ENCODE measurements around the gene WDR48. TPM values are rescaled to one million over a fixed set of nuclear protein-coding genes. Genes with fewer than 3 reads are reported as not detected.

The WDR48 gene
- total RNA-seq, 1 donor from 2014 or later, result 81.0 TPM

GRCh38 chr3:39103324-39103693 is 51.5 kb downstream of the WDR48 start:
- intact Hi-C loops (cut with DNase I), result loop anchor here (10.0 kb wide), 1 partner anchor 281 kb away; the partner anchor contains the start of gene SLC25A38
- TF ChIP-seq CTCF (IDR thresholded peaks at IDR 0.05), result no peak
- H3K4me1 ChIP-seq, result peaks cover 0 to 21% of the 10 kb centered on the region in 2 donors

GRCh38 chr3:39103791-39104552 is 52.2 kb downstream of the WDR48 start:
- H3K9me3 ChIP-seq, result no peaks in the 10 kb centered on the region
- DNase-seq (ENCODE audit: low spot score in 2 of 2), result no peak
- no peak overlapping the region for H3K4me3 ChIP-seq
- H3K27ac ChIP-seq, result peak overlapping the region; percentile 17 to 54
- intact Hi-C loops (cut with DNase I), result loop anchor here (10.0 kb wide), 1 partner anchor 281 kb away; the partner anchor contains the start of gene SLC25A38
- H3K36me3 ChIP-seq, result peaks cover 16 to 20% of the 10 kb centered on the region in 2 donors
- peaks cover 0 to 21% of the 10 kb centered on the region in 2 donors for H3K4me1 ChIP-seq
- no peaks in the 10 kb centered on the region for H3K27me3 ChIP-seq
- no peak for TF ChIP-seq CTCF (IDR thresholded peaks at IDR 0.05)

More at GRCh38 chr3:39103324-39103693, 51.5 kb downstream of the WDR48 start:
- H3K27ac ChIP-seq, result peak overlapping the region; percentile 17 to 54
- no peak overlapping the region for H3K4me3 ChIP-seq
- peaks cover 22 to 26% of the 10 kb centered on the region in 2 donors for H3K36me3 ChIP-seq
- no peak for DNase-seq (ENCODE audit: low spot score in 2 of 2)
- H3K27me3 ChIP-seq, result no peaks in the 10 kb centered on the region
- no peaks in the 10 kb centered on the region for H3K9me3 ChIP-seq

- H3K4me3 ChIP-seq, result no peak overlapping the region
- intact Hi-C loops (cut with DNase I), result loop anchor here (10.0 kb wide), 1 partner anchor 280 kb away; the partner anchor contains the start of gene SLC25A38
Observed at GRCh38 chr3:39104961-39105686, 53.3 kb downstream of the WDR48 start.

GRCh38 chr3:39105687-39106063 is 53.9 kb downstream of the WDR48 start:
- no peak for TF ChIP-seq CTCF (IDR thresholded peaks at IDR 0.05)

More at GRCh38 chr3:39104961-39105686, 53.3 kb downstream of the WDR48 start:
- Histone ChIP-seq H3K4me1 (peaks cover 0 to 21% of the 10 kb centered on the region in 2 donors), H3K27ac (peak overlapping the region in 1 of 2 donors; percentile 54), H3K36me3 (peaks cover 4 to 8% of the 10 kb centered on the region in 2 donors), H3K27me3 (no peaks in the 10 kb centered on the region), H3K9me3 (no peaks in the 10 kb centered on the region)
- no peak for TF ChIP-seq CTCF (IDR thresholded peaks at IDR 0.05)
- DNase-seq (ENCODE audit: low spot score in 2 of 2), result no peak

DNA sequence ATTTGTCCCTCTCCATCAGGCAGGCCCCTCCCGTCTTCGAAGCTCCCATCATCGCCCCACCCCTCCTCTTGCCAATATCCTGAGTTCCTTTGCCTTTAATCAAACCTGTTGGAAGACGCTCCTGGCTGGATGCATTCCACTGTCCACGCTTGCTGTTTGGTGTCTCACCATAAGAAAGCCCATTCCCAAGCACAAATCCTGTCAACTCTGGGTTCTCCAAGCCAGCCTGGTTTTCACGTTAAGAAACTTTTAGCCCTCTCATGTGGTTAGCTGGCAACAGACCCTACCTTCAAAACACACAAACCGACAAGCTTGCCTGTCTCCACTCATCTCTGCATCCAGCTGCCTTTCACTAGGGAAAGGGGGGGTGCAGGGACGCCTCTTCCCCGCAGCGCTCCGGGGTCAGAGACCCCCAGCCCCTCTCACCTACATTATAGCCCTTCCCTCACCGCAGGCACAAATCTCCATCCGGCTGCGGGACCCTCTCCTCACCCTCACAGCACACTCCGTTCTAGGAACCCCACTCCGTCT is 54.5 kb downstream of the WDR48 start:
- Histone ChIP-seq H3K4me3 (peak overlapping the region; percentile 94 to 96), H3K27me3 (no peaks in the 10 kb centered on the region), H3K9me3 (no peaks in the 10 kb centered on the region), H3K4me1 (peaks cover 0 to 21% of the 10 kb centered on the region in 2 donors), H3K36me3 (no peaks in the 10 kb centered on the region), H3K27ac (peak overlapping the region; percentile 97 to 99)
- no peak for DNase-seq (ENCODE audit: low spot score in 2 of 2)
- TF ChIP-seq CTCF (IDR thresholded peaks at IDR 0.05), result no peak
- intact Hi-C loops (cut with DNase I), result loop anchor here (2.0 to 10.0 kb wide), 3 partner anchors 40 to 278 kb away; partner anchors contain the start of gene SLC25A38

More at GRCh38 chr3:39105687-39106063, 53.9 kb downstream of the WDR48 start:
- intact Hi-C loops (cut with DNase I), result loop anchor here (2.0 to 10.0 kb wide), 3 partner anchors 41 to 279 kb away; partner anchors contain the start of gene SLC25A38
- Histone ChIP-seq H3K27ac (no peak overlapping the region), H3K4me3 (peak overlapping the region in 1 of 2 donors; percentile 94), H3K27me3 (no peaks in the 10 kb centered on the region), H3K36me3 (peaks cover 0 to 3% of the 10 kb centered on the region in 2 donors), H3K4me1 (peaks cover 0 to 21% of the 10 kb centered on the region in 2 donors), H3K9me3 (no peaks in the 10 kb centered on the region)
- DNase-seq (ENCODE audit: low spot score in 2 of 2), result no peak
